GM23338 (cell line): ENCODE results near the gene NT5DC4.

ENCODE experiments used
- CTCF ChIP-seq, 2 experiments: fragments of 200-600 bp in 1 of 2; sonication (generic) in 1 of 2; conservative IDR thresholded peaks; 2 replicates each; pipeline versions ENCODE4 v1.5.1 to v1.6.1; 2016 to 2017; ENCODE audit warnings: antibody characterized with exemption in 2 of 2, low read depth in 2 of 2, mild to moderate bottlenecking in 2 of 2, moderate library complexity in 1 of 2
- EZH2 ChIP-seq: fragments of 200-600 bp; sonication (generic); IDR thresholded peaks from one replicate; pipeline ENCODE4 v1.8.0; 2017; ENCODE audit warnings: antibody characterized with exemption, mild to moderate bottlenecking, low read depth; ENCODE audit not compliant: unreplicated experiment
- EZH2phosphoT487 ChIP-seq: fragments of 200-600 bp; sonication (generic); IDR thresholded peaks from one replicate; pipeline ENCODE4 v1.8.1; 2018; ENCODE audit warnings: antibody characterized with exemption; ENCODE audit not compliant: unreplicated experiment
- JUNB ChIP-seq: IDR thresholded peaks from one replicate; pipeline ENCODE4 v1.6.1; 2016; ENCODE audit warnings: antibody characterized with exemption; ENCODE audit not compliant: unreplicated experiment
- POLR2AphosphoS5 ChIP-seq: IDR thresholded peaks from 2 replicates; pipeline ENCODE4 v1.6.1; 2016; ENCODE audit warnings: antibody characterized with exemption, low read depth
- REST ChIP-seq: IDR thresholded peaks from one replicate; pipeline ENCODE4 v1.6.1; 2018; ENCODE audit warnings: antibody characterized with exemption; ENCODE audit not compliant: unreplicated experiment
- STAT1 ChIP-seq: IDR thresholded peaks from one replicate; pipeline ENCODE4 v1.6.1; 2016; ENCODE audit warnings: antibody characterized with exemption; ENCODE audit not compliant: unreplicated experiment
- ZNF114 ChIP-seq: fragments of 250-450 bp; sonication (Bioruptor Pico); IDR thresholded peaks from 2 replicates; pipeline ENCODE4 v1.5.0; 2020; ENCODE audit warnings: mild to moderate bottlenecking, moderate library complexity
- ZNF462 ChIP-seq: fragments of 250-450 bp; sonication (Bioruptor Pico); IDR thresholded peaks from 2 replicates; pipeline ENCODE4 v1.5.0; 2020; ENCODE audit warnings: mild to moderate bottlenecking, moderate library complexity

- TF ChIP-seq CTCF (conservative IDR thresholded peaks at IDR 0.05; ENCODE audit: low read depth in 2 of 2) (no peak), REST (no peak), EZH2 (no peak), POLR2AphosphoS5 (no peak), EZH2phosphoT487 (no peak), STAT1 (no peak), JUNB (no peak), ZNF462 (CRISPR knock-in tag) (no peak), ZNF114 (no peak)
These were observed 27.2 kb upstream of the NT5DC4 start for GRCh38 chr2:112693596-112693995.
